ENCODE results near the gene PCNX1.
A peak's percentile ranks its signal among the peaks of the same experiment; 100 is the strongest.

PCNX1 gene

DNA sequence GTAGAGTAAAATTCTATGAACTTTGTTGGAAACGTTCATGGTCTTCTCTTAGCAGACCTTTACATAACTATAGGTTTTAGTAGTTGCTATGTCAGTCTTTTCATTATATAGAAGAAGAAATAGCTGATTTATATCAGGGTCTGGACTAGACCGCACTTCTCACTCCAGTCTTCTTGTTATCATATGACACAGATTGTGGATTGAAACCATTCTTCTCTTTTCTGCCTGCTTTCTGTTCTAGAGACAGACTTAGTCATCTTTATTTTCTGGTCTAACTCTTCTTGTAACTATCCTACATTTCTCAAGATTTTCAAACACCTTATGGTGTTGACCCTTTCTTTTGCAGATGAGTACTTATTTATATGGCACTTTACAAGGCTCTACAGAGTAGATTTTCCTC lies 55.7 kb downstream of the PCNX1 start:
- H3K36me3 ChIP-seq (ENCODE audit: control insufficient read depth, insufficient read depth, low read length) = no peaks in the 10 kb centered on the region
- H3K4me3 ChIP-seq (ENCODE audit: low read depth, low read length) = no peak overlapping the region
- H3K4me2 ChIP-seq (ENCODE audit: low read length) = no peak overlapping the region
- peaks cover 2% of the 10 kb centered on the region for H3K79me2 ChIP-seq
- H3K9me3 ChIP-seq (ENCODE audit: control insufficient read depth, low read length) = no peaks in the 10 kb centered on the region
- H3K9ac ChIP-seq = no peak overlapping the region
- no peaks in the 10 kb centered on the region for H3K27me3 ChIP-seq (ENCODE audit: control insufficient read depth, insufficient read depth, low read length)
- no peaks in the 10 kb centered on the region for H3K4me1 ChIP-seq
- H3K27ac ChIP-seq = no peak overlapping the region
- TF ChIP-seq, protein P1, sequence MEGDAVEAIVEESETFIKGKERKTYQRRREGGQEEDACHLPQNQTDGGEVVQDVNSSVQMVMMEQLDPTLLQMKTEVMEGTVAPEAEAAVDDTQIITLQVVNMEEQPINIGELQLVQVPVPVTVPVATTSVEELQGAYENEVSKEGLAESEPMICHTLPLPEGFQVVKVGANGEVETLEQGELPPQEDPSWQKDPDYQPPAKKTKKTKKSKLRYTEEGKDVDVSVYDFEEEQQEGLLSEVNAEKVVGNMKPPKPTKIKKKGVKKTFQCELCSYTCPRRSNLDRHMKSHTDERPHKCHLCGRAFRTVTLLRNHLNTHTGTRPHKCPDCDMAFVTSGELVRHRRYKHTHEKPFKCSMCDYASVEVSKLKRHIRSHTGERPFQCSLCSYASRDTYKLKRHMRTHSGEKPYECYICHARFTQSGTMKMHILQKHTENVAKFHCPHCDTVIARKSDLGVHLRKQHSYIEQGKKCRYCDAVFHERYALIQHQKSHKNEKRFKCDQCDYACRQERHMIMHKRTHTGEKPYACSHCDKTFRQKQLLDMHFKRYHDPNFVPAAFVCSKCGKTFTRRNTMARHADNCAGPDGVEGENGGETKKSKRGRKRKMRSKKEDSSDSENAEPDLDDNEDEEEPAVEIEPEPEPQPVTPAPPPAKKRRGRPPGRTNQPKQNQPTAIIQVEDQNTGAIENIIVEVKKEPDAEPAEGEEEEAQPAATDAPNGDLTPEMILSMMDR (IDR thresholded peaks at IDR 0.05) = no peak
- H2AFZ ChIP-seq = no peak overlapping the region

DNA sequence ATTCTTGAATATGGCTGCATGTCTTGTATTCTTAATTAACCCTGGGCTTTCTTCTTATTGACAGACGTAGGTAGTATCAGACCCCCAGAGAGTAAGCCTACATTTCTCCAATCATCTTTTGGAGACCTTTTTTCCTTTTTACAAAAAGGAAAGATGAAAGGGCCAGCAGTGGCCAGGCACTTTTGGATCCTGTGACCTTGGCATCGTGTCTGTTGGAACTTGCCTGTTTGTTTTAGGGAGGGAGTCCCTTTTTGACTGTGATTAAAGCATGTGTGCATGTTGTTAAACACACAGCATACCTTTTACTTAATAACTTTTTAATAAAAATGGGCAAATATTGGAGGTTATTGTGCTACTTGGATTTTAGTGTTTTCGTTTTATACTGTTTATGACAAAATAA lies 57.2 kb downstream of the PCNX1 start:
- Histone ChIP-seq H3K27ac (no peak overlapping the region), H3K4me2 (ENCODE audit: low read length) (no peak overlapping the region), H3K9me3 (ENCODE audit: control insufficient read depth, low read length) (no peaks in the 10 kb centered on the region), H3K9ac (no peak overlapping the region), H2AFZ (no peak overlapping the region), H3K79me2 (no peaks in the 10 kb centered on the region), H3K27me3 (ENCODE audit: control insufficient read depth, insufficient read depth, low read length) (no peaks in the 10 kb centered on the region), H3K4me1 (no peaks in the 10 kb centered on the region), H3K4me3 (ENCODE audit: low read depth, low read length) (no peak overlapping the region), H3K36me3 (ENCODE audit: control insufficient read depth, insufficient read depth, low read length) (no peaks in the 10 kb centered on the region)
- TF ChIP-seq, protein P1 (IDR thresholded peaks at IDR 0.05) = no peak

DNA sequence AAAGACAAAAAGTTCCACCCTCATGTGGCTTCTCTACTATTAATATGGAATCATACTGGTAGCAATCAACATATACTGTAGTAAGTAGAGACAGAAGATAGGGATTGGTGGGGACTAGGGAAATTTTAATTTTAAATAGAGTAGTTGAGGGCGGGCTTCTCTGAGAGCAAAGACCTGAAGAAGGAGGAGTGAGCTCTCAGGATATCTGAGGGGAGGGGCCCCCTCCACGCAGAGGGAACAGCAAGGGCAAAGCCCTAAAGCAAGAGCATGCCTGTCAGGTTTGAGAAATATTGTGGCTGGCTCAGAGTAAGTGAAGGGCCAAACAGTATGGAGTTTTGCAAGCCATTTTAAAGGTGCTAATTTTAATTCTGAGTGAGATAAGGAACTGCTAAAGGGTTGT lies 64.3 kb downstream of the PCNX1 start:
- no peak overlapping the region for H3K4me3 ChIP-seq (ENCODE audit: low read depth, low read length)
- TF ChIP-seq, protein P1 (IDR thresholded peaks at IDR 0.05) = no peak
- H3K9ac ChIP-seq = no peak overlapping the region
- no peaks in the 10 kb centered on the region for H3K9me3 ChIP-seq (ENCODE audit: control insufficient read depth, low read length)
- no peak overlapping the region for H2AFZ ChIP-seq
- no peaks in the 10 kb centered on the region for H3K27me3 ChIP-seq (ENCODE audit: control insufficient read depth, insufficient read depth, low read length)
- H3K4me1 ChIP-seq = peaks cover 6% of the 10 kb centered on the region
- no peak overlapping the region for H3K27ac ChIP-seq
- no peak overlapping the region for H3K4me2 ChIP-seq (ENCODE audit: low read length)
- H3K36me3 ChIP-seq (ENCODE audit: control insufficient read depth, insufficient read depth, low read length) = no peaks in the 10 kb centered on the region
- no peaks in the 10 kb centered on the region for H3K79me2 ChIP-seq

DNA sequence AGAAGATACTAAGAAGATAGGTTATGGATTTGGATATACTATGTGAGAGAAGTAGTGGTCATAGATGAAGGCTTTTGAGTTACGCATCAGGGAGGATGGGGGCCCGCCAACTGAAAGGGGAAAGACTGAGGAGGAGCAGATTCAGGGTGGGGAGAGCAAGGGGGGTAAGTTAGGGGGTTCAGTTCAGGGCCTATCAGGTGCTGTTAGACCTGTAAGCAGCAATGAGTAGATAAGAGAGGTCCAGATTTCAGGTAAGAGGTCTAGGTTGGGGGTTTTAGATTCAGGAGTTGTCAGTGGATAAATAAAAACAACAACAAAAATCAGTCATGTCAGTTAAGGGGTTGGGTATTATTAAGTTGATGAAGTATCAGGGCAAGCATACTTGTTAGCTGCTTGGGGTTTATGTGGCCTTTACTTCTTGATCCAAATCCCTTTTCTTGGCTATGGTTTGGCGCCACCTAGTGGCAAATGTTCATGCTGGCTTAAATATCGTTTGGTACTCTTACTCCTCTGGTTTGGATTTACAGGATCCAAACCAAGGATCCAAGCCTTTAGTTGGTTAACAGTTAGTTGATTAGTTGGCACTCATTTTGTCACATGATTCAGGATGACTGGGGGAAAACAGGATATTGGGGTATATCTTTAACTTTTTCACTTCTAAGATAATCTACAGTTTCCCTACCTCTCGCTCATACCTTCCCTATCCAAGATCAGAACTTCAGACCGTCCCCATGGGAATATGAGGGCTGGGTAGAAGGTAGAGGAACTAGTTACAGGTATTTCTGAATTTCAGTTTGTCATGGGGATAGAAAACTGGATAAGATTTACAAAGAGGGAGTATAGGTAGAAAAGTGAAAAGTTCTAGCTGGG lies 65.1 kb downstream of the PCNX1 start:
- no peaks in the 10 kb centered on the region for H3K36me3 ChIP-seq (ENCODE audit: control insufficient read depth, insufficient read depth, low read length)
- no peaks in the 10 kb centered on the region for H3K27me3 ChIP-seq (ENCODE audit: control insufficient read depth, insufficient read depth, low read length)
- no peak overlapping the region for H2AFZ ChIP-seq
- H3K4me1 ChIP-seq = peaks cover 6% of the 10 kb centered on the region
- TF ChIP-seq, protein P1 (IDR thresholded peaks at IDR 0.05) = peak; percentile 97
- H3K27ac ChIP-seq = no peak overlapping the region
- H3K4me2 ChIP-seq (ENCODE audit: low read length) = no peak overlapping the region
- no peak overlapping the region for H3K4me3 ChIP-seq (ENCODE audit: low read depth, low read length)
- H3K9ac ChIP-seq = no peak overlapping the region
- H3K79me2 ChIP-seq = no peaks in the 10 kb centered on the region
- H3K9me3 ChIP-seq (ENCODE audit: control insufficient read depth, low read length) = no peaks in the 10 kb centered on the region

DNA sequence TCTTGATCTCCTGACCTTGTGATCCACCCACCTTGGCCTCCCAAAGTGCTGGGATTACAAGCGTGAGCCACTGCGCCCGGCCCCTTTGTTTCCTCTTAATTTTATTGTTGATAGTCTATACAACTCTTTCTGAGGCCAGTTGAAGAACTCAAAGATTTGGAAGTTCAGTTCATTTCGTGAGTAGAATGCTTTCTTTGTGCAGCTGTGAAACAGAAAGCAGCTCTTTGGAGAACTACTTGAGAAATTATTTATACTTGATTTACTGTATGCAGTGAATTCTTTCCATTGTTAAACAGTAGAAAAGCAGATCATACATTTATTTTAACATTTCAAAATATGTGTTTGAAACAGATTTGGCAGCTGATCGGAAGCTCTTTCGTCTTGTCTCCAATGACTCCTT lies 69.3 kb downstream of the PCNX1 start:
- TF ChIP-seq, protein P1 (IDR thresholded peaks at IDR 0.05) = no peak
- no peaks in the 10 kb centered on the region for H3K36me3 ChIP-seq (ENCODE audit: control insufficient read depth, insufficient read depth, low read length)
- no peak overlapping the region for H3K9ac ChIP-seq

More for the DNA sequence above, 69.3 kb downstream of the PCNX1 start:
- Histone ChIP-seq H3K4me2 (ENCODE audit: low read length) (no peak overlapping the region), H3K27me3 (ENCODE audit: control insufficient read depth, insufficient read depth, low read length) (no peaks in the 10 kb centered on the region), H3K27ac (no peak overlapping the region), H2AFZ (no peak overlapping the region), H3K4me3 (ENCODE audit: low read depth, low read length) (no peak overlapping the region), H3K9me3 (ENCODE audit: control insufficient read depth, low read length) (no peaks in the 10 kb centered on the region), H3K4me1 (peaks cover 5% of the 10 kb centered on the region), H3K79me2 (no peaks in the 10 kb centered on the region)

All from parathyroid adenoma (tissue), 2 donors.